T-helper 22 cell (primary cell): Measurements from ENCODE around the gene CTRB2.

Experiments used
- DNase-seq: peaks from one replicate; pipeline ENCODE4 v3.0.0-alpha.2; 2020; ENCODE audit warnings: low read depth

The CTRB2 gene

GRCh38 chr16:75169899-75170405 is 37.0 kb downstream of the CTRB2 start:
- no peak for DNase-seq

GRCh38 chr16:75160386-75160785 is 46.6 kb downstream of the CTRB2 start:
- no peak for DNase-seq
